ENCODE measurements around the gene COL23A1. TPM values are rescaled to one million over a fixed set of nuclear protein-coding genes. Genes with fewer than 3 reads are reported as not detected.

Gene COL23A1
- total RNA-seq, 2 experiments from 2014 or later, result 0.10 to 0.18 TPM

- CTCF ChIA-PET, result no interaction called here
- DNase-seq, result no peak
- Mint-ChIP-seq H3K27me3 (peaks cover 14% of the 10 kb centered on the region), H3K27ac (no peak overlapping the region), H3K9me3 (no peaks in the 10 kb centered on the region), H3K4me3 (no peak overlapping the region), H3K4me1 (no peaks in the 10 kb centered on the region), H3K36me3 (ENCODE audit: low read depth) (no peaks in the 10 kb centered on the region)
- POLR2A ChIA-PET, result no interaction called here
These were observed 171.0 kb downstream of the COL23A1 start for GRCh38 chr5:178419196-178419595.

- H3K4me3 Mint-ChIP-seq, result no peak overlapping the region
- H3K27ac Mint-ChIP-seq, result no peak overlapping the region
- H3K36me3 Mint-ChIP-seq (ENCODE audit: low read depth), result no peaks in the 10 kb centered on the region
- DNase-seq, result no peak
- no peaks in the 10 kb centered on the region for H3K4me1 Mint-ChIP-seq
- POLR2A ChIA-PET, result no interaction called here
- no peaks in the 10 kb centered on the region for H3K9me3 Mint-ChIP-seq
- CTCF ChIA-PET, result interaction anchor here (0.5 kb wide), 1 partner anchor 833 kb away, joined by 3 read pairs; no protein-coding TSS in a partner anchor
- H3K27me3 Mint-ChIP-seq, result peaks cover 14% of the 10 kb centered on the region
These were observed 171.7 kb downstream of the COL23A1 start for GRCh38 chr5:178418471-178419010.

- CTCF ChIA-PET, result interaction anchor here (0.5 kb wide), 1 partner anchor 834 kb away, joined by 3 read pairs; no protein-coding TSS in a partner anchor
- POLR2A ChIA-PET, result no interaction called here
- Mint-ChIP-seq H3K36me3 (ENCODE audit: low read depth) (no peaks in the 10 kb centered on the region), H3K27ac (no peak overlapping the region), H3K27me3 (peaks cover 20% of the 10 kb centered on the region), H3K9me3 (no peaks in the 10 kb centered on the region), H3K4me3 (no peak overlapping the region), H3K4me1 (no peaks in the 10 kb centered on the region)
- DNase-seq, result no peak
These were observed 172.2 kb downstream of the COL23A1 start for GRCh38 chr5:178418031-178418430.

GRCh38 chr5:178417391-178417811 is 172.8 kb downstream of the COL23A1 start:
- peaks cover 24% of the 10 kb centered on the region for H3K27me3 Mint-ChIP-seq
- no peaks in the 10 kb centered on the region for H3K9me3 Mint-ChIP-seq
- no peaks in the 10 kb centered on the region for H3K36me3 Mint-ChIP-seq (ENCODE audit: low read depth)
- no peak overlapping the region for H3K27ac Mint-ChIP-seq
- ChIA-PET POLR2A (no interaction called here), CTCF (no interaction called here)
- no peaks in the 10 kb centered on the region for H3K4me1 Mint-ChIP-seq
- no peak overlapping the region for H3K4me3 Mint-ChIP-seq
- DNase-seq, result no peak

- H3K4me1 Mint-ChIP-seq, result no peaks in the 10 kb centered on the region
- H3K36me3 Mint-ChIP-seq (ENCODE audit: low read depth), result no peaks in the 10 kb centered on the region
- no peak overlapping the region for H3K4me3 Mint-ChIP-seq
- no peaks in the 10 kb centered on the region for H3K9me3 Mint-ChIP-seq
- ChIA-PET POLR2A (no interaction called here), CTCF (no interaction called here)
- no peak for DNase-seq
- H3K27ac Mint-ChIP-seq, result no peak overlapping the region
- H3K27me3 Mint-ChIP-seq, result peaks cover 24% of the 10 kb centered on the region
These were observed 173.3 kb downstream of the COL23A1 start for GRCh38 chr5:178416919-178417318.

- no peak for DNase-seq
- POLR2A ChIA-PET, result no interaction called here
These were observed 173.8 kb downstream of the COL23A1 start for GRCh38 chr5:178416206-178416882.

GRCh38 chr5:178415353-178415752 is 174.8 kb downstream of the COL23A1 start:
- Mint-ChIP-seq H3K27ac (no peak overlapping the region), H3K27me3 (peaks cover 35% of the 10 kb centered on the region), H3K4me1 (no peaks in the 10 kb centered on the region), H3K9me3 (no peaks in the 10 kb centered on the region), H3K4me3 (no peak overlapping the region), H3K36me3 (ENCODE audit: low read depth) (no peaks in the 10 kb centered on the region)
- DNase-seq, result no peak
- POLR2A ChIA-PET, result no interaction called here
- CTCF ChIA-PET, result no interaction called here

More at GRCh38 chr5:178416206-178416882, 173.8 kb downstream of the COL23A1 start:
- H3K4me3 Mint-ChIP-seq, result no peak overlapping the region
- H3K9me3 Mint-ChIP-seq, result no peaks in the 10 kb centered on the region
- H3K4me1 Mint-ChIP-seq, result no peaks in the 10 kb centered on the region
- H3K36me3 Mint-ChIP-seq (ENCODE audit: low read depth), result no peaks in the 10 kb centered on the region
- CTCF ChIA-PET, result no interaction called here
- no peak overlapping the region for H3K27ac Mint-ChIP-seq
- peaks cover 30% of the 10 kb centered on the region for H3K27me3 Mint-ChIP-seq

- POLR2A ChIA-PET, result no interaction called here
- no peak overlapping the region for H3K4me3 Mint-ChIP-seq
- H3K4me1 Mint-ChIP-seq, result no peaks in the 10 kb centered on the region
- no peak for DNase-seq
- no peak overlapping the region for H3K27ac Mint-ChIP-seq
- H3K27me3 Mint-ChIP-seq, result peaks cover 39% of the 10 kb centered on the region
- CTCF ChIA-PET, result no interaction called here
- no peaks in the 10 kb centered on the region for H3K9me3 Mint-ChIP-seq
- no peaks in the 10 kb centered on the region for H3K36me3 Mint-ChIP-seq (ENCODE audit: low read depth)
These were observed 176.2 kb downstream of the COL23A1 start for GRCh38 chr5:178413988-178414387.

- peaks cover 4% of the 10 kb centered on the region for H3K9me3 Mint-ChIP-seq
- H3K4me1 Mint-ChIP-seq, result no peaks in the 10 kb centered on the region
- H3K27me3 Mint-ChIP-seq, result peaks cover 35% of the 10 kb centered on the region
- CTCF ChIA-PET, result no interaction called here
- DNase-seq, result no peak
- no peaks in the 10 kb centered on the region for H3K36me3 Mint-ChIP-seq (ENCODE audit: low read depth)
- no peak overlapping the region for H3K27ac Mint-ChIP-seq
- POLR2A ChIA-PET, result no interaction called here
- H3K4me3 Mint-ChIP-seq, result no peak overlapping the region
These were observed 179.1 kb downstream of the COL23A1 start for GRCh38 chr5:178411083-178411482.

GRCh38 chr5:178407646-178408045 is 182.5 kb downstream of the COL23A1 start:
- Mint-ChIP-seq H3K27ac (no peak overlapping the region), H3K27me3 (peaks cover 24% of the 10 kb centered on the region), H3K36me3 (ENCODE audit: low read depth) (no peaks in the 10 kb centered on the region), H3K4me3 (no peak overlapping the region), H3K4me1 (no peaks in the 10 kb centered on the region), H3K9me3 (peaks cover 4% of the 10 kb centered on the region)
- ChIA-PET CTCF (no interaction called here), POLR2A (no interaction called here)
- no peak for DNase-seq

GRCh38 chr5:178404987-178405386 is 185.2 kb downstream of the COL23A1 start:
- no peak for DNase-seq
- Mint-ChIP-seq H3K4me3 (no peak overlapping the region), H3K27ac (no peak overlapping the region), H3K27me3 (peaks cover 12% of the 10 kb centered on the region), H3K9me3 (peaks cover 4% of the 10 kb centered on the region), H3K36me3 (ENCODE audit: low read depth) (no peaks in the 10 kb centered on the region), H3K4me1 (no peaks in the 10 kb centered on the region)
- ChIA-PET POLR2A (no interaction called here), CTCF (no interaction called here)

- POLR2A ChIA-PET, result no interaction called here
These were observed 186.1 kb downstream of the COL23A1 start for GRCh38 chr5:178403956-178404600.

GRCh38 chr5:178403351-178403750 is 186.8 kb downstream of the COL23A1 start:
- DNase-seq, result no peak
- Mint-ChIP-seq H3K4me1 (no peaks in the 10 kb centered on the region), H3K36me3 (ENCODE audit: low read depth) (no peaks in the 10 kb centered on the region), H3K4me3 (no peak overlapping the region), H3K9me3 (peaks cover 4% of the 10 kb centered on the region), H3K27me3 (peaks cover 7% of the 10 kb centered on the region), H3K27ac (no peak overlapping the region)
- ChIA-PET POLR2A (no interaction called here), CTCF (no interaction called here)

More at GRCh38 chr5:178403956-178404600, 186.1 kb downstream of the COL23A1 start:
- Mint-ChIP-seq H3K4me3 (no peak overlapping the region), H3K27ac (no peak overlapping the region), H3K27me3 (peaks cover 7% of the 10 kb centered on the region), H3K9me3 (peaks cover 4% of the 10 kb centered on the region), H3K36me3 (ENCODE audit: low read depth) (no peaks in the 10 kb centered on the region), H3K4me1 (no peaks in the 10 kb centered on the region)
- DNase-seq, result no peak
- CTCF ChIA-PET, result no interaction called here

GRCh38 chr5:178399701-178400095 is 190.5 kb downstream of the COL23A1 start:
- DNase-seq, result no peak
- Mint-ChIP-seq H3K27me3 (no peaks in the 10 kb centered on the region), H3K27ac (no peak overlapping the region), H3K36me3 (ENCODE audit: low read depth) (no peaks in the 10 kb centered on the region), H3K4me1 (no peaks in the 10 kb centered on the region), H3K9me3 (no peaks in the 10 kb centered on the region), H3K4me3 (no peak overlapping the region)
- CTCF ChIA-PET, result no interaction called here
- POLR2A ChIA-PET, result no interaction called here

All from activated CD4-positive, alpha-beta memory T cell treated with anti-CD3 and anti-CD28 coated beads, Interleukin-2, amount 10 ng/mL, durations not matched to agents 7 days and 5 days (primary cell).